ENCODE results near the gene AUNIP.

DNA sequence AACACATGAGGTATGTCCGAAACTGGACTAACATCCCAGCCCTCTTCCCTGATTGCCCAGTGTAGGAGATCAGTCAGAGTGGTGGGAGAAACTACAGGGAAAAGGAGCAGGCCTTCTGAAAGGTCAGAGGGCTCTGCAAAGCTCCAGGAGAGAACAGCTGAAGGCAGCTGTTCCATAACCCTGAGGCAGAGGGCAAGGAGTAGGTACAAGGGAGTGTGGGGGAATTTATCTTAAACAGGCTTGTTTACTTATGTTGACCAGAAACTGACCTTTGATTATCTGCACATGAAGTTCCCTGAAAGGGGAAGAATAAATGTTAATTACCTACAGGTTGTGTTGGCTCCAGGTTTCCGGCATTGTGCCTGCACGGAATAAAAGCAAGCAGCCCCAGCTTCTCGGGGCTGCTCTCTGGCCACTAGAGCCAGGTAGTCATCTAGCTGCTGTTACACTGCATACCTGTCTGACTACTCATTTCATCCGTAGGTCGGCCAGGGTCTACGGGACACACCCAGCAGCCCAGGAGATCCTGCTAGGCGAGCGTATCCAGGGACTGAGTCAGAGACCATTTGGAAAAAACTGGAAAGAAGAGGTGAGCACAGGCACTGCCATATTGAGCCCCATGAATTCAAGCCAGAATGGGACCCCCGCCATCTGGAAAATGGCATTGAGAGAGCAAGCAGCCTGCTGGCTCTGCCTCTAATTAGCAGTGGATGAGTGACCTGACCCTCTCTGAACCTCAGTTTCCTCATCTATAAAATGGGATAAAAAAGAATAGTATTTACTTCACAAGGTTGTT is 31.2 kb upstream of the AUNIP start:
- TF ChIP-seq POLR2A (IDR thresholded peaks at IDR 0.05; ENCODE audit: low read depth, low read length) (no peak), FOS (IDR thresholded peaks at IDR 0.05; ENCODE audit: borderline replicate concordance, insufficient read depth, low read length) (no peak), EZH2 (IDR thresholded peaks at IDR 0.05; ENCODE audit: borderline replicate concordance, low read depth, low read length, severe bottlenecking) (no peak), MYC (IDR thresholded peaks at IDR 0.05; ENCODE audit: low read depth, low read length) (no peak), POLR2AphosphoS5 (IDR thresholded peaks at IDR 0.05; ENCODE audit: insufficient read depth, low read depth, low read length) (no peak), JUN (IDR thresholded peaks at IDR 0.05; ENCODE audit: borderline replicate concordance, insufficient read depth, insufficient read length, low read depth) (no peak)
- TF ChIP-seq, protein P1, sequence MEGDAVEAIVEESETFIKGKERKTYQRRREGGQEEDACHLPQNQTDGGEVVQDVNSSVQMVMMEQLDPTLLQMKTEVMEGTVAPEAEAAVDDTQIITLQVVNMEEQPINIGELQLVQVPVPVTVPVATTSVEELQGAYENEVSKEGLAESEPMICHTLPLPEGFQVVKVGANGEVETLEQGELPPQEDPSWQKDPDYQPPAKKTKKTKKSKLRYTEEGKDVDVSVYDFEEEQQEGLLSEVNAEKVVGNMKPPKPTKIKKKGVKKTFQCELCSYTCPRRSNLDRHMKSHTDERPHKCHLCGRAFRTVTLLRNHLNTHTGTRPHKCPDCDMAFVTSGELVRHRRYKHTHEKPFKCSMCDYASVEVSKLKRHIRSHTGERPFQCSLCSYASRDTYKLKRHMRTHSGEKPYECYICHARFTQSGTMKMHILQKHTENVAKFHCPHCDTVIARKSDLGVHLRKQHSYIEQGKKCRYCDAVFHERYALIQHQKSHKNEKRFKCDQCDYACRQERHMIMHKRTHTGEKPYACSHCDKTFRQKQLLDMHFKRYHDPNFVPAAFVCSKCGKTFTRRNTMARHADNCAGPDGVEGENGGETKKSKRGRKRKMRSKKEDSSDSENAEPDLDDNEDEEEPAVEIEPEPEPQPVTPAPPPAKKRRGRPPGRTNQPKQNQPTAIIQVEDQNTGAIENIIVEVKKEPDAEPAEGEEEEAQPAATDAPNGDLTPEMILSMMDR (IDR thresholded peaks at IDR 0.05; ENCODE audit: extremely low read depth in 1 of 2, insufficient read depth in 1 of 2, low read depth in 1 of 2, low read length in 2 of 2) = no peak
- TF ChIP-seq, protein P2, sequence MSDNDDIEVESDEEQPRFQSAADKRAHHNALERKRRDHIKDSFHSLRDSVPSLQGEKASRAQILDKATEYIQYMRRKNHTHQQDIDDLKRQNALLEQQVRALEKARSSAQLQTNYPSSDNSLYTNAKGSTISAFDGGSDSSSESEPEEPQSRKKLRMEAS (IDR thresholded peaks at IDR 0.05; ENCODE audit: insufficient read depth, insufficient read length) = no peak
